Smooth muscle cell (in vitro differentiated cells): ENCODE results near the gene HOXD9. TPM values are rescaled to one million over a fixed set of nuclear protein-coding genes. Genes with fewer than 3 reads are reported as not detected.

ENCODE experiments used
- DNase-seq: peaks from one replicate; lab custom pipeline; 2025; ENCODE audit not compliant: unreplicated experiment; lab: John Stamatoyannopoulos, UW
- H2AFZ ChIP-seq: fragments of 200-600 bp; sonication (generic); 2 replicates; pipeline ENCODE4 v1.6.0; 2016; ENCODE audit warnings: antibody characterized with exemption, low read depth, mild to moderate bottlenecking
- H3F3A ChIP-seq: fragments of 200-600 bp; sonication (generic); 2 replicates; pipeline ENCODE4 v1.6.0; 2017; ENCODE audit warnings: antibody characterized with exemption, low read depth
- H3K27ac ChIP-seq: fragments of 200-600 bp; sonication (generic); 2 replicates; pipeline ENCODE4 v1.5.1; 2016; ENCODE audit warnings: low read depth, mild to moderate bottlenecking
- H3K27me3 ChIP-seq: fragments of 200-600 bp; sonication (generic); 2 replicates; pipeline ENCODE4 v1.6.1; 2016; ENCODE audit warnings: low read depth, mild to moderate bottlenecking
- H3K36me3 ChIP-seq: fragments of 200-600 bp; sonication (generic); 2 replicates; pipeline ENCODE4 v1.5.1; 2016; ENCODE audit warnings: low read depth
- H3K4me1 ChIP-seq: fragments of 200-600 bp; sonication (generic); 2 replicates; pipeline ENCODE4 v1.5.1; 2016; ENCODE audit warnings: low read depth
- H3K4me2 ChIP-seq: fragments of 200-600 bp; sonication (generic); 2 replicates; pipeline ENCODE4 v1.6.0; 2016; ENCODE audit warnings: mild to moderate bottlenecking
- H3K4me3 ChIP-seq: fragments of 200-600 bp; sonication (generic); 2 replicates; pipeline ENCODE4 v1.5.1; 2016; ENCODE audit warnings: mild to moderate bottlenecking
- H3K79me2 ChIP-seq: fragments of 200-600 bp; sonication (generic); 2 replicates; pipeline ENCODE4 v1.6.0; 2016; ENCODE audit warnings: low read depth, mild to moderate bottlenecking
- H3K9ac ChIP-seq: fragments of 200-600 bp; sonication (generic); 2 replicates; pipeline ENCODE4 v1.6.0; 2016; ENCODE audit warnings: low read depth
- H3K9me3 ChIP-seq: fragments of 200-600 bp; sonication (generic); replicated peaks from 2 replicates; pipeline ENCODE4 v1.5.1; 2016; ENCODE audit warnings: low read depth
- H4K20me1 ChIP-seq: fragments of 200-600 bp; sonication (generic); 2 replicates; pipeline ENCODE4 v1.6.0; 2016; ENCODE audit warnings: low read depth
- WGBS: methylation state at CpG from one replicate; pipeline ENCODE4 v1.1.7; 2016; ENCODE audit warnings: low lambda C conversion rate; 5-methylcytosine and 5-hydroxymethylcytosine counted together
- polyA plus RNA-seq: library from polyadenylated mRNA; unstranded; fragments of >200 nt; fragmentation: Nextera tagmentation; extraction: Ambion mirVana; gene quantifications from 2 replicates; pipeline ENCODE4 v1.2.1, GENCODE V29; 2016
- total RNA-seq: library from RNA; depleted of rRNA; stranded (reverse); fragments of >200 nt; gene quantifications from 2 replicates; pipeline ENCODE4 v1.2.3, GENCODE V29; 2014
- TF ChIP-seq, protein P1 (sequence below): fragments of 200-600 bp; sonication (generic); IDR thresholded peaks from 2 replicates; pipeline ENCODE4 v1.5.1; 2017; ENCODE audit warnings: borderline replicate concordance, mild to moderate bottlenecking, antibody characterized with exemption; ENCODE audit not compliant: insufficient read depth, poor library complexity, severe bottlenecking

The HOXD9 gene
- total and polyA plus RNA-seq, 2 experiments from 2014 or later: 0.49 to 2.2 TPM

DNA sequence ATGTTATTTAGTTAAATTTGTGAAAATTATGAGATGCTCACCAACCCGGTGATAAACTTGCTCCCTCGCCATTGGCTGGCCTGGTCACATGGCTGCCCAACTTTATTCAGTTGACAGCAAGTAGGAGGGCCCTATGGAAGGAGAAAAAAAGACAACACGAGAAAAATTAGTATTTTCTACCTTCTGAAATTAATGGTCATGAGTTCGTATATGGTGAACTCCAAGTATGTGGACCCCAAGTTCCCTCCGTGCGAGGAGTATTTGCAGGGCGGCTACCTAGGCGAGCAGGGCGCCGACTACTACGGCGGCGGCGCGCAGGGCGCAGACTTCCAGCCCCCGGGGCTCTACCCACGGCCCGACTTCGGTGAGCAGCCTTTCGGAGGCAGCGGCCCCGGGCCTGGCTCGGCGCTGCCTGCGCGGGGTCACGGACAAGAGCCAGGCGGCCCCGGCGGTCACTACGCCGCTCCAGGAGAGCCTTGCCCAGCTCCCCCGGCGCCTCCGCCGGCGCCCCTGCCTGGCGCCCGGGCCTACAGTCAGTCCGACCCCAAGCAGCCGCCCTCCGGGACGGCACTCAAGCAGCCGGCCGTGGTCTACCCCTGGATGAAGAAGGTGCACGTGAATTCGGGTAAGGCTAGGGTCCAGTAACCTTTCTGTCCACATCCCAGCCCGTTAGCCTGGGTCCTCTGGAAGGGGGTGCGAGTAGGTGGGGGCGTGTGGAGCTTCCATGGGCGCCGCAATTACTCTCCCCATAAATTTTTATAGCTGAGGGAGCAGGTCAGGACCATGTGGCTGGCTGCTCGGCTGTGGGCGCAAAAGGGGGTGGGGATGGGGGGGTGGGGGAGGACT lies 29.1 kb downstream of the HOXD9 start, which contains the start of gene HOXD4:
TSS of gene HOXD4 (plus strand) at position 109 of the 846 bp plus-strand sequence. CDS start at position 193, 84 bp downstream.
- Histone ChIP-seq H3K4me3 (peak within 1 kb of the TSS; percentile 41), H2AFZ (no peak within 1 kb of the TSS), H3K27ac (no peak within 1 kb of the TSS), H3K4me2 (peak within 1 kb of the TSS; percentile 85), H4K20me1 (no peaks in the 10 kb centered on the region), H3K4me1 (no peaks in the 10 kb centered on the region), H3K9me3 (no peaks in the 10 kb centered on the region), H3K79me2 (no peaks in the 10 kb centered on the region), H3K36me3 (no peaks in the 10 kb centered on the region), H3K9ac (no peak within 1 kb of the TSS), H3K27me3 (peaks cover 100% of the 10 kb centered on the region), H3F3A (no peaks in the 10 kb centered on the region)
- DNase-seq: no peak
- 5% methylated on average over 45 of the region's 55 CpGs for WGBS
- TF ChIP-seq, protein P1, sequence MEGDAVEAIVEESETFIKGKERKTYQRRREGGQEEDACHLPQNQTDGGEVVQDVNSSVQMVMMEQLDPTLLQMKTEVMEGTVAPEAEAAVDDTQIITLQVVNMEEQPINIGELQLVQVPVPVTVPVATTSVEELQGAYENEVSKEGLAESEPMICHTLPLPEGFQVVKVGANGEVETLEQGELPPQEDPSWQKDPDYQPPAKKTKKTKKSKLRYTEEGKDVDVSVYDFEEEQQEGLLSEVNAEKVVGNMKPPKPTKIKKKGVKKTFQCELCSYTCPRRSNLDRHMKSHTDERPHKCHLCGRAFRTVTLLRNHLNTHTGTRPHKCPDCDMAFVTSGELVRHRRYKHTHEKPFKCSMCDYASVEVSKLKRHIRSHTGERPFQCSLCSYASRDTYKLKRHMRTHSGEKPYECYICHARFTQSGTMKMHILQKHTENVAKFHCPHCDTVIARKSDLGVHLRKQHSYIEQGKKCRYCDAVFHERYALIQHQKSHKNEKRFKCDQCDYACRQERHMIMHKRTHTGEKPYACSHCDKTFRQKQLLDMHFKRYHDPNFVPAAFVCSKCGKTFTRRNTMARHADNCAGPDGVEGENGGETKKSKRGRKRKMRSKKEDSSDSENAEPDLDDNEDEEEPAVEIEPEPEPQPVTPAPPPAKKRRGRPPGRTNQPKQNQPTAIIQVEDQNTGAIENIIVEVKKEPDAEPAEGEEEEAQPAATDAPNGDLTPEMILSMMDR: no peak

DNA sequence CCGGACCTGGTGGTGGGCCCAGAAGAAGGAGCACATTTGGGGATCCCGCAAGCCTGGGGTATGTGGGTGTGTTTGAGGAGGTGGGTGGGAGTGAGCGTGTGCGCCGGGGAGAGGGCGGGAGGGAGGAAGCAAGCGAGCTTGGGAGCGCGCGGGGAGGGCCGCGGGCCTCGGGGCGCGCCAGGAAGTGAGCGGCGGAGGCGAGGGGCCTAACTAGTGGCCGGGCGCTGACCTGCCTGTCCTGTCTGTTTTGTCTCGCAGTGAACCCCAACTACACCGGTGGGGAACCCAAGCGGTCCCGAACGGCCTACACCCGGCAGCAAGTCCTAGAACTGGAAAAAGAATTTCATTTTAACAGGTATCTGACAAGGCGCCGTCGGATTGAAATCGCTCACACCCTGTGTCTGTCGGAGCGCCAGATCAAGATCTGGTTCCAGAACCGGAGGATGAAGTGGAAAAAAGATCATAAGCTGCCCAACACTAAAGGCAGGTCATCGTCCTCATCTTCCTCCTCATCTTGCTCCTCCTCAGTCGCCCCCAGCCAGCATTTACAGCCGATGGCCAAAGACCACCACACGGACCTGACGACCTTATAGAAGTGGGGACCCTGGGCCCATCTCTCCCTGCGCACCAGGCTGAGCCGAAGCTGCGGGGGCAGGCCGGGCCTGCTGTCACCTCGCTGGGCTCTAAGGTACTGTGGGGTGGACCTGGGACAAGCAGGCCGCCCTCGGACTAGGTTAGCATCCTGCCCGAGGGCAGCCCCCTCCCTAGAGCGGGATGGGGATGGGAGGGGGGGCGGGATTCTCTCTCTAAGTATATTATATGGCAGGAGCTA lies 30.0 kb downstream of the HOXD9 start:
- peaks cover 7% of the 10 kb centered on the region for H3K4me1 ChIP-seq
- H3K27ac ChIP-seq: no peak overlapping the region
- no peak overlapping the region for H3K4me3 ChIP-seq
- H3K4me2 ChIP-seq: peak overlapping the region; percentile 68
- no peaks in the 10 kb centered on the region for H3K79me2 ChIP-seq
- TF ChIP-seq, protein P1: no peak
- no peaks in the 10 kb centered on the region for H3F3A ChIP-seq
- no peak for DNase-seq
- no peak overlapping the region for H3K9ac ChIP-seq
- H3K27me3 ChIP-seq: peaks cover 100% of the 10 kb centered on the region
- H4K20me1 ChIP-seq: no peaks in the 10 kb centered on the region
- H3K9me3 ChIP-seq: no peaks in the 10 kb centered on the region
- no peak overlapping the region for H2AFZ ChIP-seq
- no peaks in the 10 kb centered on the region for H3K36me3 ChIP-seq
- WGBS: 19% methylated on average over 32 of the region's 48 CpGs

DNA sequence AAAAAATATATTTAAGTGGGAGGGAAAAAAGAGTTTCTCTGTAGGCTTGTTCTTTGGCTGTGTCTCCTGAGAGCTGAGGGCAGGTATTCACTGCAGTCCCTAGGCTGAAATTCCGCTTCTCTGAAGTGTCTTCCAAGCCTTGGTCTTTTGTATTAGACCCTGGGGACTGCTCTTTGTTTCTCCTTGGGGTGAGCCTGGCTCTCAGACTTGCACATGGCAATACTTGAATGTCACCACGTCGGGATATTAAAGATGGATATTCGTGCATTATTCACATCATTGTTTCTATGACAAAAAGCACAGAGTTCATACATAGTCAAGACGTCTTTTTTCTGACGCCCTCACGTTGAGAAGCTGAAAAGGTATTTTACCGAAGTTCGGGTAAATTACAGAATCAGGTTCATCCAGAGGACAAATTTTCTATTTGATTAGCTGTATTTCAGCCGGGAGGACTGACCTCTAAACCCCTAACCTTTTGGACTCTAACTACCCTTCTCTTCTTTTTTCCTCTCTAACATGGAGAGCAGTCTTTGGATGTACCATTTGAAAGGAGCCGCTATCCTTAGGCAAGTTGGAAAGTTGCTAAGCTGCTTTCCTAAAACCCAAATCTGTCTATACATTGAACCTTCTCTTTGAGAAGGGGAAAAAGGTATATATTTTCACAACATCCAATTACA lies 32.2 kb downstream of the HOXD9 start:
- 21% methylated on average over 11 of the region's 11 CpGs for WGBS
- Histone ChIP-seq H3K9ac (no peak overlapping the region), H3K79me2 (no peaks in the 10 kb centered on the region), H3F3A (no peaks in the 10 kb centered on the region), H3K4me1 (peaks cover 11% of the 10 kb centered on the region), H3K4me3 (no peak overlapping the region), H3K4me2 (no peak overlapping the region), H3K36me3 (no peaks in the 10 kb centered on the region), H4K20me1 (peaks cover 4% of the 10 kb centered on the region), H3K27ac (no peak overlapping the region), H3K27me3 (peaks cover 100% of the 10 kb centered on the region), H3K9me3 (no peaks in the 10 kb centered on the region), H2AFZ (no peak overlapping the region)
- no peak for DNase-seq
- TF ChIP-seq, protein P1: no peak
